GM12878 (cell line): Measurements from ENCODE around the gene SPINK8. TPM values are rescaled to one million over a fixed set of nuclear protein-coding genes. Genes with fewer than 3 reads are reported as not detected.

ENCODE experiments used
- ATAC-seq: fragments of 200-7000 bp; cut with Tn5 transposase; 3 replicates; pipeline ENCODE4 v1.9.1; 2020; ENCODE audit warnings: mild to moderate bottlenecking, moderate library complexity
- BruUV-seq: library from RNA; stranded (reverse); fragments of 400-500 nt; replicated peaks from 2 replicates; lab custom pipeline; 2021; lab: Mats Ljungman, UMichigan
- CTCF ChIA-PET: fragments of 300-600 bp; sonication (Branson Sonifier 250); formaldehyde crosslinking; extraction: SDS; loops from one replicate; lab custom pipeline; 2021; ENCODE audit warnings: inconsistent platforms; lab: Yijun Ruan, JAX
- POLR2A ChIA-PET: fragments of 350-600 bp; formaldehyde crosslinking; extraction: SDS; loops from one replicate; lab custom pipeline; 2021; ENCODE audit warnings: inconsistent platforms; lab: Charles Lee
- RAD21 ChIA-PET: fragments of 300-600 bp; sonication (Branson Sonifier 250); formaldehyde crosslinking; loops from one replicate; lab custom pipeline; 2023; ENCODE audit warnings: antibody characterized with exemption; ENCODE audit not compliant: unreplicated experiment; lab: Charles Lee
- SMC1A ChIA-PET: fragments of 300-600 bp; sonication (Branson Sonifier 250); formaldehyde crosslinking; loops from one replicate; lab custom pipeline; 2023; ENCODE audit not compliant: unreplicated experiment, uncharacterized antibody; lab: Charles Lee
- DNase-seq: peaks from one replicate; pipeline ENCODE4 v3.0.0-alpha.2; 2011; ENCODE audit warnings: low read depth, low spot score
- FAIRE-seq: peaks from 3 replicates; lab custom pipeline; 2011; peaks lifted over from hg19 to GRCh38; lab: Jason Lieb, UNC
- H2AFZ ChIP-seq: 2 replicates; pipeline ENCODE4 v1.6.0; 2011; ENCODE audit warnings: low read depth, low read length, control low read depth; ENCODE audit not compliant: control insufficient read depth
- H3K27ac ChIP-seq: 2 replicates; pipeline ENCODE4 v1.5.1; 2011; ENCODE audit warnings: control low read depth; ENCODE audit not compliant: control insufficient read depth, insufficient read depth
- H3K27me3 ChIP-seq, 2 experiments: replicated peaks in 1 of 2; 2 replicates each; pipeline versions ENCODE4 v1.6.0 to v1.6.1; 2011; ENCODE audit warnings: low read length in 1 of 2; ENCODE audit not compliant: control insufficient read depth in 2 of 2, insufficient read depth in 2 of 2
- H3K36me3 ChIP-seq, 2 experiments: 2 replicates each; pipeline ENCODE4 v1.5.1; 2011; ENCODE audit warnings: low read length in 1 of 2; ENCODE audit not compliant: control insufficient read depth in 2 of 2, insufficient read depth in 2 of 2
- H3K4me1 ChIP-seq: 2 replicates; pipeline ENCODE4 v1.6.1; 2011; ENCODE audit warnings: mild to moderate bottlenecking, low read length, moderate library complexity, mixed read lengths; ENCODE audit not compliant: control insufficient read depth, insufficient read depth
- H3K4me2 ChIP-seq: 2 replicates; pipeline ENCODE4 v1.6.0; 2011; ENCODE audit warnings: control low read depth; ENCODE audit not compliant: control insufficient read depth, insufficient read depth
- H3K4me3 ChIP-seq: fragments of 200-600 bp; sonication (generic); 2 replicates; pipeline ENCODE4 v1.5.1; 2016
- H3K79me2 ChIP-seq: 2 replicates; pipeline ENCODE4 v1.6.0; 2011; ENCODE audit warnings: low read length; ENCODE audit not compliant: control insufficient read depth, insufficient read depth
- H3K9ac ChIP-seq: 2 replicates; pipeline ENCODE4 v1.8.0; 2011; ENCODE audit warnings: low read length, control low read depth, mixed read lengths; ENCODE audit not compliant: control insufficient read depth, insufficient read depth
- H3K9me3 ChIP-seq: replicated peaks from 3 replicates; pipeline ENCODE4 v1.5.1; 2011; ENCODE audit warnings: mild to moderate bottlenecking, low read length; ENCODE audit not compliant: control insufficient read depth, insufficient read depth
- H4K20me1 ChIP-seq: 2 replicates; pipeline ENCODE4 v1.6.0; 2011; ENCODE audit not compliant: control insufficient read depth, insufficient read depth
- ATF2 ChIP-seq: IDR thresholded peaks from 2 replicates; pipeline ENCODE4 v1.6.1; 2012; ENCODE audit warnings: low read length, inconsistent platforms
- FOS ChIP-seq: IDR thresholded peaks from 3 replicates; pipeline ENCODE4 v1.6.1; 2011; ENCODE audit warnings: borderline replicate concordance; ENCODE audit not compliant: insufficient read length; ENCODE audit errors: extremely low read depth
- MXI1 ChIP-seq: fragments of 150-350 bp; IDR thresholded peaks from 2 replicates; pipeline ENCODE4 v1.6.1; 2011; ENCODE audit warnings: low read depth, mild to moderate bottlenecking, inconsistent platforms, low read length, improper control_type of control experiment
- PKNOX1 ChIP-seq: fragments of 450-650 bp; IDR thresholded peaks from 2 replicates; pipeline ENCODE4 v1.6.1; 2016; ENCODE audit warnings: mild to moderate bottlenecking
- POLR2AphosphoS5 ChIP-seq: IDR thresholded peaks from 2 replicates; pipeline ENCODE4 v1.6.1; 2011; ENCODE audit warnings: mild to moderate bottlenecking, low read length, inconsistent platforms
- WGBS: methylation state at CpG from one replicate; pipeline ENCODE4 v1.1.6; 2016; ENCODE audit warnings: low lambda C conversion rate; ENCODE audit not compliant: insufficient replicate concordance, insufficient coverage; ENCODE audit errors: missing lambda C conversion rate; 5-methylcytosine and 5-hydroxymethylcytosine counted together
- in situ Hi-C: fragments of 300-500 bp; cut with MboI; formaldehyde crosslinking; loops from 9 replicates; pipeline ENCODE4 v1.14.3; 2018; ENCODE audit warnings: mixed read lengths
- intact Hi-C: fragments of 100-400 bp; cut with micrococcal nuclease; formaldehyde crosslinking; loops from one replicate; pipeline ENCODE4 v1.14.2; 2022; ENCODE audit not compliant: unreplicated experiment
- polyA plus RNA-seq, 11 experiments: library from polyadenylated mRNA; depleted of rRNA in 4 of 11; unstranded in 6 of 11; stranded (reverse) in 5 of 11; fragments of >200 nt; fragmentation: Nextera tagmentation in 4 of 11; fragmentation: Illumina TruSeq in 1 of 11; extraction: Ambion mirVana in 4 of 11; extraction: Trizol in 1 of 11; gene quantifications; 1 replicate in 1 of 11; 2 replicates in 10 of 11; pipeline versions ENCODE4 v1.2.1 to v1.2.3, GENCODE V29; 2011 to 2016; ENCODE audit warnings: inconsistent platforms in 2 of 11, missing spikeins in 2 of 11, low read depth in 1 of 11
- total RNA-seq, 4 experiments: library from RNA; depleted of rRNA in 3 of 4; stranded (reverse); fragments of >200 nt in 3 of 4; fragmentation: Illumina TruSeq in 1 of 4; extraction: Trizol in 1 of 4; gene quantifications; 2 replicates each; pipeline versions ENCODE4 v1.2.1 to v1.2.3, GENCODE V29; 2013 to 2021

The SPINK8 gene
- total and polyA plus RNA-seq, 10 of the 15 experiments (the other 5 are each of a cell fraction or from before 2014, with no cell fraction given) = not detected

- Histone ChIP-seq H3K36me3 (peaks cover 21 to 29% of the 10 kb centered on the region in 2 experiments), H3K79me2 (no peaks in the 10 kb centered on the region), H3K9ac (no peak overlapping the region), H3K27ac (no peak overlapping the region), H3K9me3 (no peaks in the 10 kb centered on the region; the same call in 2 of the 3 replicates), H3K4me3 (no peak overlapping the region), H4K20me1 (no peaks in the 10 kb centered on the region; the same call in 1 of the 2 replicates), H2AFZ (no peak overlapping the region), H3K4me1 (no peaks in the 10 kb centered on the region), H3K27me3 (no peaks in the 10 kb centered on the region), H3K4me2 (no peak overlapping the region)
- ATAC-seq = no peak
- no peak for DNase-seq
- POLR2A ChIA-PET = interaction anchor here (0.7 to 1.2 kb wide), 4 partner anchors 19 to 168 kb away, joined by 3 to 4 read pairs (median 3); no protein-coding TSS in a partner anchor
- no TSS peak for BruUV-seq
- intact Hi-C loops (no loop called here), in situ Hi-C loops (no loop called here)
- SMC1A ChIA-PET = interaction anchor here (0.9 to 3.1 kb wide), 6 partner anchors 13 to 168 kb away, joined by 3 to 7 read pairs (median 6); no protein-coding TSS in a partner anchor
- RAD21 ChIA-PET = interaction anchor here (1.0 to 8.9 kb wide), 8 partner anchors 25 to 168 kb away, joined by 3 to 73 read pairs (median 4); partner anchors contain the start of genes NME6 and ZNF589
- FAIRE-seq = no peak
- 98% methylated on average over 2 of the region's 2 CpGs for WGBS
- TF ChIP-seq MXI1 (no peak), PKNOX1 (no peak), ATF2 (no peak), FOS (no peak), POLR2AphosphoS5 (no peak)
- CTCF ChIA-PET = interaction anchor here (0.7 to 10.9 kb wide), 7 partner anchors 20 to 169 kb away, joined by 3 to 157 read pairs (median 4); partner anchors contain the start of gene ZNF589
Observed at GRCh38 chr3:48267782-48268181, 65.7 kb downstream of the SPINK8 start.
